K562 treated with DMSO at 1 percent for 48 hours (cell line): ENCODE data around the gene BLTP1. TPM values are rescaled to one million over a fixed set of nuclear protein-coding genes. Genes with fewer than 3 reads are reported as not detected.

Experiments used
- total RNA-seq: library from RNA; unstranded; fragments of 300-600 nt; gene quantifications from 2 replicates; pipeline ENCODE4 v1.2.3, GENCODE V29; 2022; ENCODE audit warnings: low replicate concordance; ENCODE audit errors: extremely low read depth

The BLTP1 gene
- total RNA-seq, result not detected in 2 replicates

DNA sequence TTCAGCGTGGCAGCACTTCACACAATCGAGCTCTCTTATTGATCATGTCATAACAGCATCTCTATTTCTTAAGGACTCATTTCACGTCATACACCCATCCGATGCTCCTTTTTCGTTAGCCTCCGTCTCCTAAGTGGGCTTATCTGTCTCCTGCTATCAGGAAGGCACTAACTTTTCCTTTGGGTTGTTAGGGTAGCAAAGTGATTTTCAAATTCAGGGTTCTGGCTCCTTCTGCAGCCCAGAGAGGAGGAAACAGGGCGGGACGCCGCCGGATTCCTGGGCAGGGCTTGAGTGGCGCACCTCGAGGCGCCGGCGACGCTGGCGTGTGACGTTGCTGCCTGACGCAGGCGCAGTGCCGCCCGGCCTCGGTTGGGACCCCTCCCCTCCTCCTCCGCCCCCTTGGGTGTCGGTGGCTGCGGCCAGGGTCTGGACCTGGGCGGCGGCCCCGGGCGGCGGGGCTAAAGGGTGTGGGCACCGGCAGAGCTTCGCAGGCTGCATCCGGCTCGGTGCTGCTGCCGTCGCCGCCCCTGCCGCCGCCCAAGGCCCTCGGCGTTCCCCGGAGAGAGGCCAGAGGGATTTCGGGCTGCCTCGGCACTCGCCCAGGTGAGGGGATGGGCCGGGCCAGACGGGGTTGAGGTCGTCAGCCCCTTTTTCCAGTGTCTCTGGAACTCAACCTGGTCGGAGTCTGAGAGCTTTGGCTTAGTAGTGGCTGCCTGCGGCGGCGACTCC, at the start of gene BLTP1:
BLTP1 (plus strand) TSS at position 350 of the 729 bp plus-strand sequence. CDS start 18,317 bp downstream, outside the sequence.

Other genes starting within 250 kb of the BLTP1 start
- gene TRPC3, start 200.3 kb upstream of the BLTP1 start, total RNA-seq, result not detected in 2 replicates
- gene ADAD1, start 226.7 kb downstream of the BLTP1 start, total RNA-seq, result not detected in 2 replicates